Kidney epithelial cell (primary cell): ENCODE results near the gene ZFP3. TPM values are rescaled to one million over a fixed set of nuclear protein-coding genes. Genes with fewer than 3 reads are reported as not detected.
A peak's percentile ranks its signal among the peaks of the same experiment; 100 is the strongest.

Experiments used
- DNase-seq: peaks from one replicate; pipeline ENCODE4 v3.0.0-alpha.2; 2010; ENCODE audit warnings: low read depth
- H3K27me3 ChIP-seq: 2 replicates; pipeline ENCODE4 v1.6.0; 2011; ENCODE audit warnings: low read length; ENCODE audit not compliant: control insufficient read depth, insufficient read depth
- H3K36me3 ChIP-seq: 2 replicates; pipeline ENCODE4 v1.5.1; 2011; ENCODE audit warnings: low read length; ENCODE audit not compliant: control insufficient read depth, insufficient read depth
- H3K4me3 ChIP-seq: 2 replicates; pipeline ENCODE4 v1.5.1; 2011; ENCODE audit warnings: low read depth, mild to moderate bottlenecking, control low read depth, low read length
- CTCF ChIP-seq: IDR thresholded peaks from 2 replicates; pipeline ENCODE4 v1.5.1; 2011; ENCODE audit warnings: mild to moderate bottlenecking, moderate library complexity, low read length, control low read depth, inconsistent platforms; ENCODE audit not compliant: insufficient read depth, poor library complexity, severe bottlenecking
- total RNA-seq: library from RNA; depleted of rRNA; stranded (reverse); fragments of >200 nt; gene quantifications from 2 replicates; pipeline ENCODE4 v1.2.3, GENCODE V29; 2015

ZFP3 gene
- total RNA-seq, 1 donor from 2014 or later, result 4.8 TPM

- H3K36me3 ChIP-seq, result no peaks in the 10 kb centered on the region
- TF ChIP-seq CTCF, result no peak
- H3K27me3 ChIP-seq, result peaks cover 17% of the 10 kb centered on the region
- no peak overlapping the region for H3K4me3 ChIP-seq
- no peak for DNase-seq
Measured at GRCh38 chr17:5034651-5035050, 43.6 kb upstream of the ZFP3 start.

- Histone ChIP-seq H3K36me3 (no peaks in the 10 kb centered on the region), H3K4me3 (peak within 1 kb of the TSS; percentile 7), H3K27me3 (peaks cover 17% of the 10 kb centered on the region)
- no peak for DNase-seq
- no peak for TF ChIP-seq CTCF
Measured at GRCh38 chr17:5035315-5035714, 43.0 kb upstream of the ZFP3 start, which contains the start of gene SLC52A1. SLC52A1 (minus strand) TSS chr17:5035426; CDS start chr17:5034606, 820 bp downstream.

- no peak for DNase-seq
- H3K36me3 ChIP-seq, result no peaks in the 10 kb centered on the region
- no peak overlapping the region for H3K4me3 ChIP-seq
Measured at GRCh38 chr17:5042157-5043022, 35.9 kb upstream of the ZFP3 start.

GRCh38 chr17:5043524-5043923 lies 34.7 kb upstream of the ZFP3 start:
- no peak for DNase-seq
- no peaks in the 10 kb centered on the region for H3K27me3 ChIP-seq
- H3K4me3 ChIP-seq, result no peak overlapping the region
- no peak for TF ChIP-seq CTCF
- H3K36me3 ChIP-seq, result no peaks in the 10 kb centered on the region

More at GRCh38 chr17:5042157-5043022, 35.9 kb upstream of the ZFP3 start:
- H3K27me3 ChIP-seq, result no peaks in the 10 kb centered on the region
- no peak for TF ChIP-seq CTCF

- no peaks in the 10 kb centered on the region for H3K36me3 ChIP-seq
- H3K27me3 ChIP-seq, result no peaks in the 10 kb centered on the region
- DNase-seq, result no peak
- H3K4me3 ChIP-seq, result no peak overlapping the region
- no peak for TF ChIP-seq CTCF
Measured at GRCh38 chr17:5044630-5045029, 33.6 kb upstream of the ZFP3 start.
